HG03139 (cell line): ENCODE data around the gene EFNA5.

Experiments used
- ATAC-seq: cut with Tn5 transposase; IDR thresholded peaks from one replicate; pipeline ENCODE4 v1.9.1; 2021; ENCODE audit not compliant: unreplicated experiment

Gene EFNA5

DNA sequence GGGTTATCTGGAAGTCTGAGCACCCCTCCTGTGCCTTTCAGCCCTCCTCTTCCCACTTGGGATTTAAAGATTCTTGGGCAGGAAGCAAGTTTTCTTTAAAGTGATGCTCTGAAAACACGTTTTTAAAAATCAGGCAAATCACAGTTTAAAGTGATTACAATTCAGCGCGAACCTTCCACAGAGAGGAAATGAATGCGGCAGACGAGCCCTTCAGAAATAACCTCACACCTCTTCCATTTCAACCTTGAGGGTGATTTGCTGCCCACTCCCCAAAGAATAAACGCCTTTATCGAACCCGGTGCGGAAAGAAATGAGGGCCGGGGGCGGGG, 2.3 kb upstream of the EFNA5 start:
- ATAC-seq: no peak

- no peak for ATAC-seq
These were observed 1.7 kb upstream of the EFNA5 start for GRCh38 chr5:107672211-107673038.

GRCh38 chr5:107671742-107672210, 1.0 kb upstream of the EFNA5 start:
- ATAC-seq: no peak

DNA sequence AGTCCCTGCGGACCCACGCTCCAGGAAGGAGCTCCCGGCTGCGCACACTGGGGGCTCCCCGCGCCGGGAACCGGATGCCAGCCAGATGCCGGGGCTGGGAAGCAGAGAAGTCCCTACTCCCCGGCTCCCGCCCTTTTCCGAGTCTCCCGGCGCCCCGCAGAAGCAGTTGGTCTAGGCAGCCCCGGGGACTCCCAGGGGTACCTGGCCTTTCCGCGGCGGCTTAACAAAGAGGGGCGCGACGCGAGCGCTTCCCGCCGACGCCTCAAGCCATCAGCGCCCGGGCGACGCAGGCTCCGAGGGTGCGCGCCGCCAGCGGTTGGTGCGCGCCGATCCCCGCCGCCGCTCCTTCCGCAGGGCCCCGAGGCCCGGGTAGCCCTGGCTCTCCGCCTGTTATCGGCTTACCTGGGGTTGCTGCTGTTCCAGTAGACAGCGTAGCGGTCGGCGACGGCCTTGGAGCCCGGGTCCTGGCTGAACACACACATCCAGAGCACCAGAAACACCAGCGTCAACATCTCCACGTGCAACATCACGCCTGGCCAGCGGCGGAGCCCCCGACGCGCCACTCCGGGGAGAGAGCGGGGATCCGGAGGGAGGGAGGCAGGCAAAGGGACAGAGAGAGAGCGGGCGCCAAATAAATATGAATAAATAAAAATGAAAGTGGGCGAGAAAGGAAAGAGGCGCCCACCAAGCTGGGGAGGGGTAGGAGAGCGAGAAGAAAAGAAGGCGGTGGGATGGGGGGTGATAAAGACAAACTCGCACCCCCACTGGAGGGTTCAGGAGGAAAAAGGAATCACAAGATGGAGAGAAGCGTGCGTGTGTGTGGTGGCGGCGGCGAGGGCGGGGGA, 428 bp downstream of the EFNA5 start:
- ATAC-seq: no peak

- ATAC-seq: no peak
These were observed 1.4 kb downstream of the EFNA5 start for GRCh38 chr5:107669096-107670031.

DNA sequence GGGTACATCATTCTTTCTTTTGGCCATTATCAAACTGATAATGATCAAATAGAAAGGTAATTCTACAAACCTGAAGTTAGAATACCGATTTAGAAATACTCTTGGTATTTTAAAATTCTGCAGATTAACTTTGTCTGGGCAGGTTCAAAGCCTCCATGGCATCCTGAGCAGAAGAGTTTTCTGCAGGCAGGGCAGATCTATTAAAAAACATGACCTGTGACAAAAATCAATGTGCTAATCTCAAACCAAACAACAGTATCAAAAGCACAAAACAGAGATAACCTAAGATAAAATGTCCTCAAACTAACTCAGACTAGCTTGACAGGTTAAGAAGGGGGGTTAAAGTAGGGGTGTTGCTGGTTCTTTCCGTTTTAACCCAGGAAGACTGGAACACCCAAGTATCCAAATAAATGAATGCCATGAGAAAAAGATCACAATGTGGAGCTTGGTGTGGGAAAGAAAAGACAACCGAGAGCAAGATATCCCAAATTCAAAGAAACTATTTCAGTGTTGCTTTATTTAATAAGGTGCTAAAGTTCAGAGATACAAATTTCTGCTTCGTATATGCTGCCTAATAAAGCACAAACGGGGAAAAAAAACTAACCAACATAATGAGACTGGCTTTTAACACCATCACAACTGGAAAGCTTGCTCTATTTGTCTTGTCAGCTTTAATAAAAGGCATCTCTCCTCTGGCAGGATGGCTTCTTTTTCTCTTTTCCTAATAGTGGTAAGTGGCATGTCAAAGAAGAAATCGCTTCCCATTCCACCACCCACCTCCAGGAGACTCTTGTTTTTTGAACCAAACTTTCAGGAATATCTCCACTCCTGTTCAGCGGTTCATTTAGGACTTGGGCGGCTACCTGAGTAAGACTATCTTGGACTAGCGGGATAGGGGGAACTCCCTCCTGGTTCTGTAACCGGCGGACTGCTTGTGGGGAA, 2.3 kb downstream of the EFNA5 start:
- ATAC-seq: no peak

DNA sequence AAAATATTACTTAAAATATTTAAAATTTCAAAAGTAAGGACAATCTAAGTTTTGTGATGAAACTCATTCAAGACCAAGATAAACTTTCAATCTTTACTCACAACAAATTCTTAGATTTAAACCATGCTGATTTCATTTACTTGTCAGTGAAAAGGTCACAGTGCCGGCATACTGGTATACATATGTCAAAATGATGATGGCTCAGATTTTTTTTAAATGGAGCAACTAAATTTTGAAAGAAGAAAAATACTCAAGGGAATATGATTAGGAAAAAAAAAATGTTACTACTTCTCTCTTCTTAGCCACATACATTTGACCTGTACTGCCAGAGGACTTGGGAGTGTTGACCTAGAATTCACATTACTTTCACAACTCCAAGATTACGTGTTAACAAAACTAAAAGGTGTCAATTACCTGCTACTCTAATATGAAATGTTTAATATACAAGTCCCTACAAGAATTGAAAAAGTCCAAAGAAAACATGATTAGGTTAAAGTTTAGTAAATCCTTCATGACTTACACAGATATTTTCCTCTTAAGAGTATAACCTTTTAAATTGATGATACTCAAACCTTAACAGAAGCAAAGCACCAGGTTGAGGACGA, 4.6 kb downstream of the EFNA5 start:
- no peak for ATAC-seq

DNA sequence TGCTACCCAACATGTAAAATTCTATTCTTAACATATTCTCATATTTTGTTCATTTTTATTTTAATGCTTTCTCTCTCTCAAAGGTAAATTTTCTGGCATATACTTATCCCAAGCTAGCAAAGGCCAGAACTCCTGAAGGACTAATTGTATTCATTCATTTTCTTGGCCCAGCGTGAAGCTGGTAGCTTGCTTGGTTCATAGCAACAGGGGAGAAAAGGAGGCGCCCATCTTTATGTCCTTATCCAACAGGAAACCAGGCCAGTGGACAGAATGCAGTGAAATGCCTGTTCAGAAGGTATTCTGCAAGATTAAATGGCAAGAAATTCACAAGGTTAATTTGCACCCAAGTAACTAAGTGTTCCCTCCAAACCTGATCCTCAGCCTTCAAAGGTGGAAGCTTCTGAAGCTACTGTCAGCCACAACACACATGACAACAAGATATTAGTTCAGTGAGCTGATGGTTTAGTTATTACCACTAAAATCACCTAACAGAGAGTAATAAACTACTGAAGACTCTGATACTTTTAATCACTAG, 5.6 kb downstream of the EFNA5 start:
- no peak for ATAC-seq

- ATAC-seq: no peak
These were observed 7.0 kb downstream of the EFNA5 start for GRCh38 chr5:107663697-107664096.

- no peak for ATAC-seq
These were observed 9.1 kb downstream of the EFNA5 start for GRCh38 chr5:107661650-107662044.

DNA sequence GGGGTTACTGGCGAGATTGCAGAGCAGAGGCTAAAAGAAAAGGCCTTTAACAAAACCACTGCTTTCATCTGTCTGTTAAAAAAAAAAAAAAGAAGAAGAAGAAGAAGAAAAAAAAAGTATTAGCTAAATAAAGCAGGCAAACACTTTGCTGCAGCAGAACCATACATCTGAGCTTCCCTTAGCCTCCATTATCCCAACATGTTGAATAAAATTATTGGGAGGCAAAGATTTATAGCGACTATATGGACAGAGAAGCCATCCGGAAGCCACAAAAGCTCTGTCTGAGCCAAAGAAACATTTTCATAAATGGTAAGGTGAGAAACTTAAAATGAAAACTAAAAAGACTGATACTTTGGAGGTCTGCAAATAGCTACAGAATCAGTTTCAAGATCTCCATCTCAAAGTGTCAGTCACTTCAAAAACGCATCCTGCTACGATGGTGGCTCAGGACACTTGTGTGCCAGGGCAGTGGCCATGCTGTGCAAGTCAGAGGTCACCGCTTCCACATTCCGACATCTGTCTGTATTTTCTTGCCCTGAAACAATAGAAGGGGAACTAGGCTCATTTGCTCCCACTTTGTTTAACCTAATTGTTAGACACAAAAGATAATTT, 9.6 kb downstream of the EFNA5 start:
- no peak for ATAC-seq

DNA sequence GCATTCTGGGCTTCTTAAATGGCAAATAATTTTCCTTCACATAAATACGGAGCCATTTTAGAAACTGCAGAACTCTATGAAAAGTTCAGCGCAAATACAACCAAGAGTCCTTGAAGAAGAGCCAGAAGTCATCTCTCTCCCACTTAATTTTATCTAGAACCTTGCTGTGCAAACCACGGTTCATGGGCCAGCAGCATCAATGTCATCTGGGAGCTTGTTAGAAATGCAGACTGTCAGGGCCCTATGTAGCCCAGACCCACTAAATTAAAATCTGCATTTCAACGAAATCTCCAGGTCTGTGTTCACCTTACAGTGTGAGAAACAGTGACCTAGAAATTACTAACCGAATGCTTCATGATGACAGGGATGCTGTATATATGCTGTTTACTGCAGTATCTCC, 12.2 kb downstream of the EFNA5 start:
- ATAC-seq: no peak

DNA sequence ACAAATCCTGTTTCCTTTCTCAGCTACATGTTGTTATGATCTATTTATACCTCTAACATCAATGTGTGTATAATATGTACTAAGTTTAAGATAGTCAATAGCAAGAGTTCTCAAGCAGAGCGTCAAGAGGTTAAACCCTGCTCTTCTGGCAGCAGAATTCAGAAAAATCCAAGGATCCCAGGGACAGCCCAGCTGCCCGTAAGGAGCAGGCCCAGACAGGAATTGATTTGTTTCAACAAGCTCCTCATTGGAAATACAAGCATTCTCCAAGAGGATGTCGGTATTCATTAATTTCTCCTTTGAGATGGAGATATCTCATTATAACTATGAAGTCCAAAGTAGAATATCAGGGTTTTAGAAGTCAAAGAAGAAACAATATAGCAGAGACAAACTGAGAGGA, 14.9 kb downstream of the EFNA5 start:
- no peak for ATAC-seq

GRCh38 chr5:107654827-107655226, 15.9 kb downstream of the EFNA5 start:
- no peak for ATAC-seq

- no peak for ATAC-seq
These were observed 17.1 kb downstream of the EFNA5 start for GRCh38 chr5:107653685-107654084.

DNA sequence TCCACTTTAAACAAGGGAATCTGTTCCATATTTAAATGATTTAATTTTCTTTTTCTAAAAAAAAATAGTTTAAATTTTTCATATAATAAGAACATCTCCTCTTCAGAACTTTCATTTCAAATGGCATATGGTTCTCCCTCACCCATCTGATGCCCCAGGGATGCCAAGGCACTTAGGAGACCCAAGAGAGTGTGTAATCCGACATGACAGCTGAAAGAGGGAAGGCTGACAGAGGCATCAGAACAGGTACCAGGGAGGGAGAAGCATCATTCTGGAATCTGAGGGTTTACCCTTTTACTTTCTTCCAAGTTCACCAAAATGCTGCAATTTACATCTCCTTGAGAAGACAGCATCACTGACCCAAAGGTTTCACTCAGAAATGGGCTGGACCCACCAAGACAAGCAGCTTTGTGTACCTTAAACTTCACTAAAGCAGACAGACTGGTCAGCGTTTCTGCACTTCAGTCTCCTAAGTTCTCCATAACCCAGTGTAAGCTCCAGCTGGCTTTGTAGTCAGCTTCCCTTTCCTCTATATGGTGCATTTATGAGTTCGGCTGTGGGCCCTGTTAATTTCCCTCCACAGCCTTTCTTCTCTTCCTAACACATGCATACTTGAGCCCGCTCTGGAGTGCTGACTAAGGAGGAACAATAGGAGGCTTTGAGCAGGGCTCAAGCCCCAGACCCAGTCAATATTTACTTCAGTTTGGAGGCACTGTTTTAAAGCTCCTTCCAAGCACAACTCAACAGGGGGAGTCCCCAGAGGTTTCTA, 17.7 kb downstream of the EFNA5 start:
- ATAC-seq: no peak

GRCh38 chr5:107652408-107652807, 18.3 kb downstream of the EFNA5 start:
- no peak for ATAC-seq

- ATAC-seq: no peak
These were observed 19.4 kb downstream of the EFNA5 start for GRCh38 chr5:107651325-107651724.
